NCI-H345 (cell line): ENCODE data around the gene KIF13A.
"Not testable (repeated sequence)": the region's sequence is repeated elsewhere in the genome, so short reads cannot be mapped to it uniquely, and the experiment has no call there.

ENCODE experiments used
- DNase-seq: peaks from one replicate; lab custom pipeline; 2025; lab: John Stamatoyannopoulos, UW

The KIF13A gene

DNA sequence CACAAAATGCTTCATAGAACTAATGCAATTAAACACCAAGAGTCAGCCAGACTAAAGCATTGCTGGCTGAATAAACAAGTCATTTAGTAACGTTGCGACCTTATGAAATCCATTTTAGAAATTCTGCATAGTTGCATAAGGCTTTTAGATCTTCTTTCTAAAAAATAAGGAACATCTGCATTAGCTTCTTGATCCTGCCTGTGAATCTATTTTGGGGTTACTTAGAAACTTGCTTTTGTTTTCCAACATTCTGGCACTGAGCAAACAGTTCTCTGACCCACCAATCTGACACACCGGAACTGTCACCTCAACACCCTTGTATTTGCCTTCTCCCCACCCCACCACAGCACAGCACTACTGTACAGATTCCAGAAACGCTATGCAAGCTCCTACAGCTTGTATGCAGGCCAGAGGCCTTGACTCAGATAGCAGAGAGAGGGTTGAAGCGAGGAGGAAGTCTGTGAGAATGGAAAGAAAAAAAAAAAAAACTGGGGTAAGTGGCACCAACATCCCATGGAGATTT lies 55.0 kb downstream of the KIF13A start:
- no peak for DNase-seq

DNA sequence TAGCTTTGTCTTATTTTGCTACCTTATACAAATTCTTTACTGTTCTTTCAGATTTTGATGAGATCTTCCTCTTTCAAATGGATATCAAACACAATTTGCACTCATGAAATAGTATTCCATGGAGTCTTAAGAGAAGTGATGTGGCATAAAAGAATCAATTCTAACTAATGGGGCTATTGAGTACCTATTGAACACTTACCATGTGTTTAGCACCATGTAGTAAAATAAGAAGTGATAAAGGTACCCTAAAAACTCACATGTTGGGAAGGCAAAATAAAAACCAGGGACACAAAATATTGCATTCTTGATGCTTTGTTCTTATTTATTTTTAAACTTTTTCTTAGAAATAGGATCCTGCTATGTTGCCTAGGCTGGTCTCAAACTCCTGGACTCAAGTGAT lies 56.2 kb downstream of the KIF13A start:
- DNase-seq: no peak

DNA sequence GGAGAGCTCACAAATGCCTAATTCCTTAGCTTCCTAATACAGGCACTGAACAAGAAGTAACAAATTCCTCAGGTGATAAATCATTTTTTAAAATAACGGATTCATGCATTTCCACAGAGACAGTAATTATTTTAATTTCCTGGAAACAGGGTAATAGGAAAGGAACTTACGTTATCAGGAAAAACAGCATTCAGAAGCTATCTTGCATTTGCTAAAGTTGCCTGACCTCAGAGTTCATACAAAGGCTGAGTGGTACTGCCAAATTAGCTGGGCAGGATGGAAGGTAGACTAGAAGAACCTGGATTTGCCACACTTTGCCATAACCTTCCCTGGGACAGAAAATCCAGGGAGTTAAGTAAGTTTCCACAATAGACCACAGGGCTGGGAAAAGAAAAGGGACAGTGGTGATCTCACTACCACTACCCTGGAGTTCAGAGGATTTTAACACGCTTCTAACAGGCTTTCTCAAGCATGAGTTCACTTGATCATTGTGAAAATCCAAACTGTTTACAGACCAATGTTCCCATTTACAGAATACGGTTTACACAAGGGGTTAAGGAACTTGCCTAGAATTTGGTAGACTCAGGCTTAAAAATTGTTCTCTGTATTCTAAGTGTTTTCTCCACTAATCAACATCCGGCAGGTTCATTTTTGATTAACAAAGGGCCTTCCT lies 57.0 kb downstream of the KIF13A start:
- DNase-seq: no peak

DNA sequence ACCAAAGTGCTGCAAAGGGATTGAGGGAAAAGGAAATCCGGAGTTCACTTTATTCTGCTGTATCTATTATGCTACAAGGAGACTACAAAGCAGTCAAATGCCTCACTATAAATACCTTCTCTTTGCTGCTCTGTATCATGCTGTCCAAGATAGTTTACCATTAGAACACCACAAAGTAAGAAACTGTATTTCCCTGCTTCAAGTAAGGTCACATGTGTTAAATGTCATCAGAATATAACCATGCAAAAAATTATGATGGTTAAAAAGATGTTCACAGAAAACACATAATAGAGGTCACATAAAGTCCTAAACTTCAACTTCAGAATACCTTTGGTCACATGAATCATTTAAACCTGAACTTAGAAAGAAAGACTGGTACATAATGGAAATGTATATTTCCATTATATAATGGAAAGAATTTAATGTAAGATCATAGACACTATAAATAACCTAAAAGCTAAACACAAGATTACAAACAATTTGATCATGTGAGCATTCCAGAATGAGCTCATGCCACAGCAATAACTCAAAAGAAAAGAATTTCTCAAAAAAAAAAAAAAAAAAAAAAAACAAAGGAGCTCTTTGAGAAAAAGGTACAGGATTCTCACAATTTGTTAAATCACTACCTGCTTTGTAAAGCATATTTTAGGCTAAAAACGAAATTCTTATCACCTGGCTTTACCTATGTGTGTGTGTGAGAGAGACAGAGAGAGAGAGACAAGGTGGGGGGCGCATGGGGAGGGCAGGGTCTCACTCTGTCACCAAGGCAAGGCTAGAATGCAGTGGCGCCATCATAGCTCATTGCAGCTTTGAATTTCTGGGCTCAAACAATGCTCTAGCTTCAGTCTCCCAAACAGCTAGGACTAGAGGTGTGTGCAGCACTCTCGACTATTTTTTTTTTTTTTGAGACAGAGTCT lies 58.7 kb downstream of the KIF13A start:
- DNase-seq: no peak

DNA sequence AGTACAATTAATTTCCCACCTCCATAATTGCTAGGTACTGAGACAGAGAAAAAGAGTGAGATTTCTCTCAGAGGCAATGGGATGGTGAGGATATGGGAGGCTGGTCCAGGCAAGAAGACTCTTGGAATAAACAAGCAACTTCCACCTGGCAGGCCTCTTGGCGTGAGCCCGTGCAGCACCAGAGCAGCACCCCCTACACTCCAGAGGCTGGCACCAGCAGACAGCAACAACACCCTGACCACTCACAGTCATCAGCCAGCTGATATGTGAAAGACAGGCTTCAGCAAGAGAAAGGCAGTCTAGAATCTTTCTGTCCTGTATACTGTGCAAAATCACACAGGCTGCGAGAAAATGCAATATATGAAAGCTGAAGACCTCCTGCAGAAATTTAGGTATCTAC lies 59.7 kb downstream of the KIF13A start:
- DNase-seq: no peak

DNA sequence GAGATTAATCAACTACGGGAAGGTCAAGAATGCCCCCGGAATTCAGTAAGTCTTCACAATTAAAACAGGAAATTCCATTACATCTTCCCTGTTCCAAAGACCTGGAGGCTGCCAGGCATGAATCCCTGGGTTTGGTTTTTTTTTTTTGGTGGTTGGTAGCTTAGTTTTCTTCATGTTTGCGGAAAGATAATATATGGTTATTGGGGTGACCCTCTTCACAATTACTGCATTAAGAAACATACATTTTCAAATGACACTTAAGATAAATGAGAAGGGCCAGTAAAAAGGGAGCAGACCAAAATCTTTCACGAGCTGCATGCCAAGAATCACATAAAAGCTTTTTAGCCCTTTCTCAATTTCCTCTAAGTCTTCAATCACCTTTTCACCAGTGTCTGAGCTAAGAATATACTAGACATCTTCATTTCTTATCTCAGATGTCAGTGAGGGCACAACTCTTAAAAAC lies 64.0 kb downstream of the KIF13A start:
- no peak for DNase-seq

DNA sequence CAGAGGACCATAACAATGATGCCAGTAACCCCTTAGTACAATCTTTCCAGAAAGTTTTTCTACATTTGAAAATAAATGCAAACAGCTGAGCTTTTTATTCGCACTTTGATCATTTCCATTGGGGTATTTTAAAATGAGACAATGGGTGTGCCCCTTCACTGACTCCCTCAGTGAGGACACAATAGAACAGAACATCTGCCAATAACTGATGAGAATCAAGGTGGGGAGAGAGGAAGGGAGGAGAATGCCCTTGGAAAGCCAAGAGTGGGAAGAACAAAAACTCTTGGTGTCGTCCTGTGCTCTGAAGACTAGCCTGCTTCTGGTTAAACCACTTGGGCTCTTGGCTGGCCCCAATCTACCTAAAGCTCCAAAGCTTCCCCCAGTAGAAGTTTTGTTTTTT lies 66.0 kb downstream of the KIF13A start:
- DNase-seq: no peak

DNA sequence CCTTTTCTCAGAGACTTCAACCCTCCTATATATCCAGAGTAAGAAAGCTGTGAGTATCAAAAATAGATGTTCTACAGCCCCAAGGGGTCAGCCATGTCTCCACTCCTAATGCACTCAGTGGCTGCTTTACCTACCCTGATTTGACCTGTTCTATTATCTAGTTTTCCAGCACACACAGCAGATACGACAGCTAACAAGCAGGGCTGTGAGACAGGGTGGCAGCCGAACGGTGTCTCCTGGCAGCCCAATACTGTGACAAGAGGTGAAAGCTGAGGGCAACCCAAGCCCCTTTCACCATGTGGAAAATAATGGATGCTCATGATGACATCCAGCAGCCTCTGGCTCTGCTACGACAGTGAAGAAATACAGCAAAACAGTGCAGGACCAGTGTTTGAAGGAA lies 67.9 kb downstream of the KIF13A start:
- DNase-seq: no peak

DNA sequence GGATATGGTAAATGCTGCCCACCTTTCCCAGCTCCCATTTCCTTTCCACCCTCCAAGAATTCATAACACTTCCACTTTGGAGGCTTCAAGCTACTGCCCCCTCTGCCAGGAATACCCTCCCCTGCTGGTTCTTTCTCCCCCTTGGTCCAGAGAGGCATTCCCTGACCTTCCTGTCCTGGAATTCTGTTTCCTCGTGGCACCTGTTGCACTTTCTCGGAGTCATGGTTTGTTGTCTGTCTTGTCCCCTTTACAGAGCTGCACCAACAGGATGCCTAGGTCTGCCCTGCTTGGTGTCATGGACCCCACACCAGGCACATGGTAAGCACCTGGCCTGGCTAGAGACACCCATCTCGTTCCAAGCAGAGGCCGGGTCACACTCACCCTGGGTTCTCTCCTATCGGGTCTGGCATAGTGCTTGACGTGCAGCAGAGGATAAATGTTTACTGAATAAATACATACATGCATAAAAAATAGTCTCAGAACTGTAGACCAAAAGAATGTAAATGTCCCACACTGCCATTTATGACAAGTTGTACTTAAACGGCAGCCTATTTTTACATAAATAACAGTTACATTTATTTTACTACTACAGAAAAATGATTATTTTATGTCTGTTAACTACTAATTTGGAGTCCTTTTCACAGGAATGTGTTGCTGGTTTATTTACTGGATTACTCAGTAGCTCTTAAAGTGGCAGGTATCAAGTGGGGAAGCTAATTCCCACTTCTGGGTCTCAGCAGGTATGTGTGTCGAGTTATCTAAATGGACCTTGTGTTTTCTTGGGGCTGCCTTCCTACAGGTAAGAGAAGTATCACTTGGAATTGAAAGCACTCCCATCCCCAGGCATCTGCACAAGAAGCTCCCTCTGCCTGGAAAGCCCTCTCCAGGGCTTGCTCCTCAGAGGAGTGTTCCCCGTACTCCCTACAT lies 69.3 kb downstream of the KIF13A start:
- DNase-seq: no peak

DNA sequence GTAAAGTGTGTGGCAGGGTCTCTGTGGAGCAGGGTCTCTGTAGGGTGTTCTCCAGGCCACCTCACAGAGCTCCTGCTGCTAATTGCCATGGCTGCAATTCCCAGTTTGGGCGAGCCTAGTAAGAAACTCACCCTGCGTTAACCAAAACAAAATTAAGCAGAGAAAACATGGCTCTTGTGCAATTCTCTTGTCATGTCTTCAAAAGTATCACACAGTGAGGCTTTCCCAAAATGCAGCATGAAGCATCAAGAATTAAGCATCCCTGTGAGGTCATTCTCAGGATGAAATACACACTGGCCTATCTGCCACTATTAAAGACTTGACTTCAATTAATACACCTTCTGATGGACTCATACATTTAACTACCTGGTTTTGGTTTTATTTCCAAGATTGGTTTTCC lies 72.8 kb downstream of the KIF13A start:
- DNase-seq: no peak

DNA sequence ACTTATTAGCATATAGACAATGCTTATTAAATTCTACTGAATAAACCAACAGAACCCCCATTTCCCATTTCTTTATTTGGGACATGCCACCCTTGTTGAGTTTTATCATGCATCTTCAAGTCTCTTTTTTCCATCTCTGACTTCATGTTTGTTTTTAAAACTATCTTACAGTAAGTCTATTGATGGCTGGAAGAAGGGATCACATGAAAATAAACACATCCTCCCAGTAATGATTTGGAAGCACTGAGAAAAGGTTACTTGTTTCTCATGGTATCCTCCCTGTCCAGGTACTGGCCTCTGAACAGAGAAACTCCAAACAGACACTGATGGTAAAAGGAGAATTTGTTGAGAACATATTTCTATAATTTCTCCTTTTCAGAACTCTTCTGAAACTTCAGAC lies 74.9 kb downstream of the KIF13A start:
- DNase-seq: no peak

DNA sequence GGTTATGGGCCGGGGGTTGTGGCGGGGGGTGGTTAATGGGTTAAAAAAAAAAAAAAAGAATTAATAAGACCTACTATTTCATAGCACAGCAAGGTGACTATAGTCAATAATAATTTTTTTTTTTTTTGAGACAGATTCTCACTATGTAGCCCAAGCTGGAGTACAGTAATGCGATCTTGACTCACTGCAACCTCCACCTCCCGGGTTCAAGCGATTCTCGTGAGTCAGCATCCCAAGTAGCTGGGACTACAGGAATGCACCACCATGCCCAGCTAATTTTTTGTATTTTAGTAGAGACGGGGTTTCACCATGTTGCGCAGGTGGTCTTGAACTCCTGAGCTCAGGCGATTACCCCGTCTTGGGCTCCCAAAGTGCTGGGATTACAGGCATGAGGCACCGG lies 75.8 kb downstream of the KIF13A start:
- not testable (repeated sequence) for DNase-seq

DNA sequence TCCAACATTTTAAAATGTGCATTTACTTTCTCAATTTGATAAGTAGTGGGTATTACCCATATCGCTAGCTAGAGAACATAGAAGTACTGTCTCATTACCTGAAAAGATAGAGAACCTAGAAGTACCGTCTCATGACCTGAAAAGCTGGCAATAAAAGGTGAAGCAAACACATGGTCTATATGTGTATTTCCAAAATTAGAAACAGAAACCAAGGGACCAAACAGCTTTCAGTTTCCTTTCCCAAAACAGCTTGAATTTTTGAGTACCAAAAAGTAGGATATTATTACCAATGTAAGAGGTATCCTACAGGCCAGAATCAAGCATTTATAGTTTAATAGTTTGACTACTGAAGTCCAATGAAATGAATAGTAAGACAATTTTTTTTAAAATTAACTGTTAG lies 77.2 kb downstream of the KIF13A start:
- no peak for DNase-seq

DNA sequence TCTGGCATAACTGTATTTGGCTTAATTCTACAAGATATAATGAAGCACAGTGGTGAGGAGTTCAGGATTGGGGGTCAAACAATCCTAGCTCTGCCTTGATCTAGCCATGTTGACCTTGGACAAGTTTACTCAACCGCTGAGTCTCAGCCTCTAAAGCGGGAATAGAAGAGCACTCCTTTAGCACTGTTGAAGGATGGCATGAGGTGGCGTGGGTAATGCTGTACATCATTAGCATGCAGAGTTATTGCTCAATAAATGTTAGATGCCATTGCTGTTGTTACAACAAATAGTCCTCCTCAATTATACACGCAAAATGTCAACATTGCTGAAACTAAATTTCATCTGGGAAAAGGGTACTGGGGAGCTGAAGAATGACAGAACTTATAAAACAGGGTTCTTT lies 78.6 kb downstream of the KIF13A start:
- DNase-seq: no peak

DNA sequence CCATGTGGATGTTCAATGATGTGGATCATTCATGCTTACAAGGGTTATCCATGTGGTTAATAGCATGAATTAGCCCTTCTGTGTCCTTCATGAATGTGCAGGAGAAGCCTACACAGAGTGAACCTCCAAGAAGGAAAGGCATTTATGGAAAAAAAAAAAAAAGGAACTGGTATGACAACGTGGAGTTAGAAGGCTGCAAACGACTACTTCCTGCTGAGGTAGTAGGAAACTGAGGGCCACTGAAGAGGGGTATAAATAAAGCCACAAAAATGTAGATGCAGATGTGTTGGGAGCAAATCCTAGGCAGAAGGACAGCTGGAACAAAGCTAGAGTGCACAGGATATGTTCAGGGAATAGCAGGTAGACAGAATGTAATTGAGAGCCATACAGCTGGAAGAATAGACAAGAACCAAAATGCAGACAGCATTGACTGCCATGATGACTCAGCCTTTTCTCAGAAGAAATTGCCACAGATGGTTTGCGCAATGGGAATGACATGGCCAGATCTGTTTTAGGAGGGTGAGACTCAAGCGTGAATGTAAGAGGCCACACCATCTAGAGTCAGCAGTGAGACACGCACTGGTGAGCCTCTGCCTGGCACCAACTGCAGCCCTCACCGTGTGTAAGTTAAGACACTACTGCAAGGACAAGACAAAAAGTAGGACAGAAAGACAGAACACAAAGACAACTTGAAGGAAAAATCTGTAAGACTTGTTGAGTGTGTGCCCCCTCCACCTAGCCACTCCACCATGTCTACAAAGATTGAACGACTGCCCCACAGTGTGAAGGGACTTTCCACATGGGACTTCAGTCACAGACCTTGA lies 79.8 kb downstream of the KIF13A start:
- no peak for DNase-seq

DNA sequence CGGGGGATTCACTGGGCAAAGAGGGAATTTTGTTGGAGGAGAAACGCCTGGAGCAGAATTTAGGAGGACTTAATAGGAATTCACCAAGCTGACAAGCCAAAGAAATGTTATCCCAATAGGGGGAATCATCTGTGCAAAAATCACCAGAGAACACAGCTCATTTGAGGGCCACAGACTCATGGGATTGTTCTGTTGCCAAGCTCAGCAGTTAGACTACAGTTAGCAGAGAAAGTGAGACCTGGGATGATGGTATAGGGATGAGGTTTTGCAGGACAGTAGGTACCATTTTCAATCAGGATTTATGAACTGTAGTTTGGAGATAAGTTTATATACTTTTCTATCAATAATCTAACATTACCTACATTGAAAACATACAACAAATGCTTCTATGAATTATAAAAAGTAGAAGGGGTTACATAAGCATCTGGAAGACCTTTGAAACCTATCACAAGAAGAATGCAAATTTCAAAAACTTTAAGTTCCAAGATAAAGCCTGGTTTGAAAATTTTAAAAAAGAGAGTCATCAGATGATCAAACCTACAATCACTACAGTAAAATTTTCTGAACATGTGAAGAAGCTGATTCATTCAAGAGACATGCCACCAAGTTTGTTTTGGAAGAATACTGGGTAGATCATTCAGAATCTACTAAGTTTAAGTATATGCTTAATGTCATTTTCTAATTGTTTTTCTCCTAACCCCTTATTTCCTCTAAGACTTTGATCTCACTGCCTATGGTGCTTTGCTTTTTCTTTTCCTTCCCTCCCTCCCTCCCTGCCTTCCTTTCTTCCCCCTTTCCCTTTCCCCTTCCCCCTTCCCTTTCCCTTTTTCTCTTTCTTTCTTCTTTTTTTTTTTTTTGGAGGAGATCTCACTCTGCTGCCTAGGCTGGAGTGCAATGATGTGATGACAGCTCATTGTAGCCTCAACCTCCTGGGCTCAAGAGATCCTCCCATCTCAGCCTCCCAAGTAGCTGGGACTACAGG lies 81.5 kb downstream of the KIF13A start:
- no peak for DNase-seq

DNA sequence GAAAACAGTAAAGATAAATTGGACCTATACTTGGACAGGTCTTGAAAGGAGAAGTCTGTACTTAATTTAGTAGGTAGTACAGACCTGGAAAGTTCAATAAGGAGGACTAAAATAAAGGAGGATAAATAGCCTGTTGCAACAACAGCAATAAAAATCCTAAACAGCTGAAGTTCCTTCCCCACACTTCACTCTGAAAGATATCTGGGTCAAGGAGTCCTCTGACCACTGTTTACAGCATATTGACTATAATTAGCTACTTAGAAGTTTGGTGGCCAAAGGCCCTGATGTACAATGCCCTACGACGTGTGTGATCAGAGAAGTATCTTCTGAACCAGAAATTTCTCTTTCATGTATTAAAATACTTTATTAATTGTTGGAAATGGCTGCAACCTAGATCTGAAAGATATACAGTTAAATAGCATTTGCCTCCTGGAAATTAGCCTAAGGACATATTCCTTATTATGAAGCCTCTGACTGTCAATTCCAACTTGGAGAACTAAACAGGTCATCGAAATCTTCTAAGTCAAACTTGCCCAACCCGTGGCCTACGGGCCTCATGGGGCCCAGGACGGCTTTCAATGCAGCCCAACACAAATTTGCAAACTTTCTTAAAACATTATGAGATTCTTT lies 82.8 kb downstream of the KIF13A start:
- no peak for DNase-seq

DNA sequence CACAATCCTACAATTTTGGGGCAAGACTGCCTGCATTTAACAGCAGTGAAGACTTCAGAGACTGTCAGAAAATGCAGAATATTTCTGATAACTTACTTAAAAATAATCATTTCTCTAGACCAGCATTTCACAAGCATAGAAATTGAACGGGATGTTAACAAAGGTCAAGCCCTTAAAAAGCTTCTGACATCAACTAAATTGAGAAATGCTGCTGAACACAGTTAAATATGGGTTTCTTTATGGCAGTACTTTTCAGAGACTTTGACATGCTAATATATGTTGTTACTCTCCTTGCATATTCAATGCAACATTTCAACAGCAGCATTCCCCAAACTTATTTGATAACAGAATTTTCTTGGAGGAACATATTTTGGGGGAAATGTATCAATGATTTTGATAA lies 84.5 kb downstream of the KIF13A start:
- DNase-seq: no peak

DNA sequence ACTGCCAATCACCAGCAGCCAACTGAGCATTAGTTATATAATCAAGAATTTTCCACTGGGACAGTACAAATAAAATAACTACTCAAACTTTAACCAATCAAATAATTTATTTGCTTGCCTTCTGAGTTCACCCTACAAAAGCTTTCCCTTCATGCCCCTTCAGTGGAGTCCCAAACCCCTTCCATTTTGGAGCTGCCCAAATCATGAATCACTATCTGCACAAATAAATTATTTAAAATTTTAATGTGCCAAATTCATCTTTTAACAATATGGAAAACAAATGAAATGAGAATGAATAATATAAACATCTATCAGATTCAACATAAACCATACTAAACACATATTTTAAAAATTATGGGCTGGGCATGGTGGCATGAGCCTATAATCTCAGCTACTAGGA lies 85.9 kb downstream of the KIF13A start:
- DNase-seq: no peak

DNA sequence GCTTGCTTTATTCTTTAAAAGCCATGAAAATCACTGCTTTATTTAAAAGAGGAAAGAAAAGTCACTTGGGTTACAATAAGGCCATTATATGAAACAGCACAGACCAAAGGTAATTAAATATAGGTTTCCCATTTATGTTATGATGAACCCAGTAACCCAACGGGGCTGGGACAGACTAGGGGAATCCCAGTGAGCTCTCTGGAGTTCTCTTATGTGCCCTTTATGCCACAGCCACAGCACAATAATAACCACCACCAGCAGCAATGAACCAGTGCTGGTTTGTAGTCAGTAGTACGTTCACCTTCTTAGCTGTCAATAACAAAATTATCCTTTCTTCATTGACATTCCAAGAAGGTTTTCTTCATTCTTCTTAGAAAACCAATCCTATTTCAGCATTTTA lies 87.4 kb downstream of the KIF13A start:
- DNase-seq: no peak
